B cell (primary cell): ENCODE measurements around the gene ATP6V1B1. TPM values are rescaled to one million over a fixed set of nuclear protein-coding genes. Genes with fewer than 3 reads are reported as not detected.

ENCODE experiments used
- ATAC-seq: fragments of 200-7000 bp; cut with Tn5 transposase; one replicate; pipeline ENCODE4 v1.10.0; 2021; ENCODE audit warnings: low read depth, mild to moderate bottlenecking, moderate number of reproducible peaks, moderate library complexity
- CTCF ChIA-PET: fragments of 350-600 bp; sonication (Branson Sonifier 250); formaldehyde crosslinking; loops from one replicate; lab custom pipeline; 2021; ENCODE audit warnings: antibody characterized with exemption, inconsistent platforms; lab: Charles Lee
- POLR2A ChIA-PET: fragments of 350-600 bp; sonication (Branson Sonifier 250); formaldehyde crosslinking; loops from one replicate; lab custom pipeline; 2021; ENCODE audit warnings: antibody characterized with exemption; lab: Charles Lee
- DNase-seq: peaks from one replicate; pipeline ENCODE4 v3.0.0; 2013
- H2AFZ ChIP-seq: 2 replicates; pipeline ENCODE4 v1.6.1; 2012; ENCODE audit warnings: mild to moderate bottlenecking, low read depth, low read length; ENCODE audit not compliant: insufficient read depth, poor library complexity, severe bottlenecking
- H3K27ac ChIP-seq, 2 donors: 1 replicate in 1 of 2; 2 replicates in 1 of 2; pipeline ENCODE4 v1.5.1; 2012 to 2013; ENCODE audit warnings: low read length in 2 of 2, mild to moderate bottlenecking in 2 of 2, moderate library complexity in 1 of 2
- H3K27me3 ChIP-seq, 4 experiments: fragments of 200-600 bp in 1 of 4; sonication (generic) in 1 of 4; replicated peaks in 1 of 4; 1 replicate in 2 of 4; 2 replicates in 2 of 4; pipeline versions ENCODE4 v1.6.1 to v1.7.0; 2013 to 2016; ENCODE audit warnings: low read length in 3 of 4, mild to moderate bottlenecking in 2 of 4, mixed read lengths in 1 of 4, moderate library complexity in 1 of 4; ENCODE audit not compliant: insufficient read depth in 4 of 4, control insufficient read depth in 3 of 4; ENCODE audit errors: control extremely low read depth in 1 of 4
- H3K36me3 ChIP-seq, 2 experiments: replicated peaks in 1 of 2; 1 replicate in 1 of 2; 2 replicates in 1 of 2; pipeline versions ENCODE4 v1.6.1 to v1.7.1; 2013; ENCODE audit warnings: low read length in 1 of 2; ENCODE audit not compliant: insufficient read depth in 2 of 2, control insufficient read depth in 1 of 2; ENCODE audit errors: control extremely low read depth in 1 of 2, extremely low read depth in 1 of 2
- H3K4me1 ChIP-seq, 2 donors: fragments of 200-600 bp in 1 of 2; sonication (generic) in 1 of 2; 1 replicate in 1 of 2; 2 replicates in 1 of 2; pipeline versions ENCODE4 v1.5.1 to v1.6.1; 2013 to 2017; ENCODE audit warnings: low read length in 2 of 2; ENCODE audit not compliant: control insufficient read depth in 2 of 2, insufficient read depth in 2 of 2
- H3K4me2 ChIP-seq: replicated peaks from 2 replicates; pipeline ENCODE3; 2012; ENCODE audit warnings: mild to moderate bottlenecking, low read depth, low read length; ENCODE audit not compliant: poor library complexity, severe bottlenecking
- H3K4me3 ChIP-seq, 5 experiments: fragments of 200-600 bp in 1 of 5; sonication (generic) in 1 of 5; 1 replicate in 3 of 5; 2 replicates in 2 of 5; pipeline versions ENCODE4 v1.5.1 to v1.7.0; 2011 to 2016; ENCODE audit warnings: low read length in 4 of 5, mild to moderate bottlenecking in 4 of 5, low read depth in 2 of 5, control low read depth in 1 of 5, moderate library complexity in 1 of 5; ENCODE audit not compliant: insufficient read depth in 1 of 5; ENCODE audit errors: control extremely low read depth in 1 of 5, extremely low read depth in 1 of 5
- H3K79me2 ChIP-seq: fragments of 200-600 bp; sonication (generic); one replicate; pipeline ENCODE4 v1.6.0; 2016; ENCODE audit warnings: low read length; ENCODE audit not compliant: control insufficient read depth, insufficient read depth
- H3K9ac ChIP-seq: fragments of 200-600 bp; sonication (generic); 2 replicates; pipeline ENCODE4 v1.6.1; 2017; ENCODE audit warnings: mild to moderate bottlenecking, low read length, moderate library complexity
- H3K9me3 ChIP-seq, 3 donors: one replicate each; pipeline versions ENCODE4 v1.6.1 to v1.7.1; 2013; ENCODE audit warnings: low read length in 2 of 3; ENCODE audit not compliant: control insufficient read depth in 2 of 3, insufficient read depth in 1 of 3; ENCODE audit errors: control extremely low read depth in 1 of 3
- H4K20me1 ChIP-seq: 2 replicates; pipeline ENCODE4 v1.6.0; 2012; ENCODE audit warnings: mild to moderate bottlenecking, low read length; ENCODE audit not compliant: insufficient read depth, control insufficient read depth, poor library complexity, severe bottlenecking
- H3K27ac Mint-ChIP-seq: one replicate; pipeline ENCODE4 v1.8.0; 2021; ENCODE audit warnings: mixed read lengths
- H3K27me3 Mint-ChIP-seq: one replicate; pipeline ENCODE4 v1.8.0; 2021; ENCODE audit warnings: mixed read lengths
- H3K4me1 Mint-ChIP-seq: one replicate; pipeline ENCODE4 v1.8.0; 2021; ENCODE audit warnings: mixed read lengths
- H3K4me3 Mint-ChIP-seq: one replicate; pipeline ENCODE4 v1.8.0; 2021; ENCODE audit warnings: mixed read lengths
- H3K9me3 Mint-ChIP-seq: one replicate; pipeline ENCODE4 v1.8.0; 2022; ENCODE audit warnings: mixed read lengths; ENCODE audit not compliant: insufficient read depth
- EZH2 ChIP-seq: IDR thresholded peaks from 2 replicates; pipeline ENCODE4 v1.6.1; 2012; ENCODE audit warnings: borderline replicate concordance, low read depth, mild to moderate bottlenecking, moderate library complexity, low read length; ENCODE audit not compliant: insufficient read depth, poor library complexity, severe bottlenecking
- WGBS: methylation state at CpG from one replicate; pipeline ENCODE4 v1.1.5; 2013; ENCODE audit warnings: missing lambda C conversion rate; ENCODE audit not compliant: insufficient coverage; 5-methylcytosine and 5-hydroxymethylcytosine counted together
- intact Hi-C: fragments of 100-400 bp; cut with micrococcal nuclease; formaldehyde crosslinking; loops from one replicate; pipeline ENCODE4 v1.10.0; 2022
- polyA plus RNA-seq: library from polyadenylated mRNA; depleted of rRNA; stranded (reverse); fragments of >200 nt; gene quantifications from 2 replicates; pipeline ENCODE4 v1.2.3, GENCODE V29; 2012
- total RNA-seq, 2 donors: library from RNA; stranded (reverse); fragments of 120-200 nt in 1 of 2; gene quantifications; 1 replicate in 1 of 2; 2 replicates in 1 of 2; pipeline versions ENCODE4 v1.2.3 to v1.2.4, GENCODE V29; 2013 to 2022
- TF ChIP-seq, protein P1 (sequence below): fragments of 200-600 bp; IDR thresholded peaks from one replicate; pipeline ENCODE4 v1.8.0; 2022; ENCODE audit warnings: antibody characterized with exemption, mild to moderate bottlenecking

The ATP6V1B1 gene
- total and polyA plus RNA-seq, 2 donors (not counting 1 experiment from before 2014, with no cell fraction given): not detected

DNA sequence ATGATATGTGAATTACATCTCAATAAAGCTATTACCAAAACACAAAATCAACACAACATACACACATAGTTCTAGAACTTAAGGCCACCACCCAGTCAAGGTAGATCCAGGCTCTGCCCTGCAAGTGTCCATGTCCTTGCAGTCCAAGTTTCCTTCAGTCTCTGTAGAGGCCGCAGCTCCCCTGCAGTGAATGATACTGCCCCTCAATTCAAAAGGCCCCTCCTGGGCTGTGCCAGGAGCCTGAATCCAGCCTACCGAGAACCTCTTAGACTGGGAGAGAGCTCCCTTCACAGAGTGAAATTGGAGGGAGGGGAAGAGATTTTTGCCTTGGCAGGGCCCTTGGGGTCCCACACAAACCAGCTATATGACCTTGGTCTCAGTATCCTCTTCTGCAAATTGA lies 42.5 kb upstream of the ATP6V1B1 start:
- ATAC-seq (no peak), DNase-seq (no peak)
- ChIA-PET CTCF (no interaction called here), POLR2A (no interaction called here)
- Mint-ChIP-seq H3K4me3 (no peak overlapping the region), H3K27ac (no peak overlapping the region), H3K27me3 (peaks cover 88% of the 10 kb centered on the region), H3K9me3 (no peaks in the 10 kb centered on the region), H3K4me1 (peaks cover 14% of the 10 kb centered on the region)
- Histone ChIP-seq H4K20me1 (no peaks in the 10 kb centered on the region), H2AFZ (no peak overlapping the region), H3K27ac (no peak overlapping the region), H3K4me3 (no peak overlapping the region), H3K27me3 (peaks cover 0 to 88% (median 28%) of the 10 kb centered on the region in 4 experiments), H3K9me3 (peaks cover 0 to 19% (median 0%) of the 10 kb centered on the region in 3 donors), H3K4me2 (no peak overlapping the region), H3K36me3 (no peaks in the 10 kb centered on the region), H3K79me2 (no peaks in the 10 kb centered on the region), H3K4me1 (peaks cover 12 to 13% of the 10 kb centered on the region in 2 donors), H3K9ac (no peak overlapping the region)
- TF ChIP-seq, protein P1, sequence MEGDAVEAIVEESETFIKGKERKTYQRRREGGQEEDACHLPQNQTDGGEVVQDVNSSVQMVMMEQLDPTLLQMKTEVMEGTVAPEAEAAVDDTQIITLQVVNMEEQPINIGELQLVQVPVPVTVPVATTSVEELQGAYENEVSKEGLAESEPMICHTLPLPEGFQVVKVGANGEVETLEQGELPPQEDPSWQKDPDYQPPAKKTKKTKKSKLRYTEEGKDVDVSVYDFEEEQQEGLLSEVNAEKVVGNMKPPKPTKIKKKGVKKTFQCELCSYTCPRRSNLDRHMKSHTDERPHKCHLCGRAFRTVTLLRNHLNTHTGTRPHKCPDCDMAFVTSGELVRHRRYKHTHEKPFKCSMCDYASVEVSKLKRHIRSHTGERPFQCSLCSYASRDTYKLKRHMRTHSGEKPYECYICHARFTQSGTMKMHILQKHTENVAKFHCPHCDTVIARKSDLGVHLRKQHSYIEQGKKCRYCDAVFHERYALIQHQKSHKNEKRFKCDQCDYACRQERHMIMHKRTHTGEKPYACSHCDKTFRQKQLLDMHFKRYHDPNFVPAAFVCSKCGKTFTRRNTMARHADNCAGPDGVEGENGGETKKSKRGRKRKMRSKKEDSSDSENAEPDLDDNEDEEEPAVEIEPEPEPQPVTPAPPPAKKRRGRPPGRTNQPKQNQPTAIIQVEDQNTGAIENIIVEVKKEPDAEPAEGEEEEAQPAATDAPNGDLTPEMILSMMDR: no peak
- no peak for TF ChIP-seq EZH2
- intact Hi-C loops: no loop called here
- WGBS: 86% methylated on average over 1 of the region's 2 CpGs

DNA sequence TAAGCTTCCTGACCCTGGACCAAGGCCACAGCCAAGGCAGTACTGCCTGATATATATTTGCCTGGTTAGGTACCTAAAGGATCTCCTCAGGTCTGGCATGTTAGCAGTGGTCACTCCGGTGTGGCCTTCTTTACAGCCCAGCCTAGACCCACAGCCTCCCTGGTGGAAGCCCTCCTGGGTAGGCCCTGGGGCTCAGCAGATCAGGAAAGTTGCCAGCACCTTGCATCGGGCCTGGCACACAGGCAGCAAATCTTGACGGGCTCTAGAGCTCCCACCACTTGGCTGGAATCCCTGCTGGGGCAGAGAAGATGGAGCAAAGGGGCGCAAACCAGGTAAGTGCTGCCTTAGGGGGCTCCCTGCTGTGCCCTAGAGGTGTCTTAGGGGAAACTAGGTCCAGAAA lies 40.9 kb upstream of the ATP6V1B1 start:
- H3K9ac ChIP-seq: no peak overlapping the region
- peaks cover 0 to 14% (median 0%) of the 10 kb centered on the region in 3 donors for H3K9me3 ChIP-seq
- H2AFZ ChIP-seq: no peak overlapping the region
- H3K27ac ChIP-seq: no peak overlapping the region
- no peaks in the 10 kb centered on the region for H3K36me3 ChIP-seq
- ATAC-seq (no peak), DNase-seq (no peak)
- peaks cover 5 to 10% of the 10 kb centered on the region in 2 donors for H3K4me1 ChIP-seq
- Mint-ChIP-seq H3K9me3 (no peaks in the 10 kb centered on the region), H3K27ac (no peak overlapping the region), H3K4me1 (peaks cover 11% of the 10 kb centered on the region), H3K27me3 (peaks cover 89% of the 10 kb centered on the region), H3K4me3 (no peak overlapping the region)
- H3K4me2 ChIP-seq: no peak overlapping the region
- H3K27me3 ChIP-seq: peaks cover 0 to 89% (median 34%) of the 10 kb centered on the region in 4 experiments
- ChIA-PET POLR2A (no interaction called here), CTCF (no interaction called here)
- no peaks in the 10 kb centered on the region for H3K79me2 ChIP-seq
- intact Hi-C loops: no loop called here
- H4K20me1 ChIP-seq: no peaks in the 10 kb centered on the region
- WGBS: 93% methylated on average over 4 of the region's 4 CpGs
- no peak overlapping the region for H3K4me3 ChIP-seq
- TF ChIP-seq, protein P1: no peak
- TF ChIP-seq EZH2: no peak
